H1 (cell line): Measurements from ENCODE around the gene GRID2. TPM values are rescaled to one million over a fixed set of nuclear protein-coding genes. Genes with fewer than 3 reads are reported as not detected.

ENCODE experiments used
- CTCF ChIA-PET: fragments of 300-600 bp; sonication (Branson Sonifier 250); formaldehyde crosslinking; loops from one replicate; lab custom pipeline; 2021; ENCODE audit not compliant: partially characterized antibody; lab: Charles Lee
- POLR2A ChIA-PET: fragments of 300-600 bp; sonication (Branson Sonifier 250); formaldehyde crosslinking; loops from one replicate; lab custom pipeline; 2021; ENCODE audit warnings: inconsistent platforms; ENCODE audit not compliant: partially characterized antibody; lab: Charles Lee
- DNase-seq, 2 experiments: peaks; one replicate each; pipeline versions ENCODE4 v3.0.0 to v3.0.0-alpha.2; 2010 to 2022; ENCODE audit warnings: low spot score in 2 of 2, low read depth in 1 of 2, mixed read lengths in 1 of 2
- FAIRE-seq: peaks from 2 replicates; lab custom pipeline; 2011; peaks lifted over from hg19 to GRCh38; lab: Jason Lieb, UNC
- H2AFZ ChIP-seq: 2 replicates; pipeline ENCODE4 v1.8.1; 2012; ENCODE audit warnings: low read length, inconsistent platforms
- H2AK5ac ChIP-seq: 2 replicates; pipeline ENCODE4 v1.6.1; 2013; ENCODE audit warnings: low read depth, low read length
- H2BK120ac ChIP-seq: replicated peaks from 2 replicates; pipeline ENCODE3; 2013; ENCODE audit warnings: low read depth, low read length, inconsistent platforms
- H2BK12ac ChIP-seq: 2 replicates; pipeline ENCODE4 v1.6.1; 2013; ENCODE audit warnings: low read depth, low read length
- H2BK15ac ChIP-seq: 2 replicates; pipeline ENCODE4 v1.6.1; 2013; ENCODE audit warnings: low read length
- H2BK20ac ChIP-seq: 2 replicates; pipeline ENCODE4 v1.6.1; 2013; ENCODE audit warnings: low read length
- H2BK5ac ChIP-seq: 2 replicates; pipeline ENCODE4 v1.6.1; 2013; ENCODE audit warnings: low read depth, low read length
- H3K14ac ChIP-seq: 2 replicates; pipeline ENCODE4 v1.6.1; 2013; ENCODE audit warnings: inconsistent platforms; ENCODE audit not compliant: insufficient read length
- H3K18ac ChIP-seq: 2 replicates; pipeline ENCODE4 v1.6.1; 2013; ENCODE audit warnings: low read length; ENCODE audit errors: extremely low read depth
- H3K23ac ChIP-seq: 2 replicates; pipeline ENCODE4 v1.6.1; 2013; ENCODE audit warnings: inconsistent platforms; ENCODE audit not compliant: insufficient read length
- H3K23me2 ChIP-seq: 2 replicates; pipeline ENCODE4 v1.6.1; 2013; ENCODE audit warnings: low read depth, low read length
- H3K27ac ChIP-seq: 2 replicates; pipeline ENCODE4 v1.6.1; 2011; ENCODE audit warnings: low read depth, low read length, inconsistent platforms
- H3K27me3 ChIP-seq, 4 experiments: replicated peaks in 1 of 4; 1 replicate in 1 of 4; 2 replicates in 3 of 4; pipeline versions ENCODE4 v1.6.1 to v1.8.1; 2011 to 2013; ENCODE audit warnings: low read length in 3 of 4, mild to moderate bottlenecking in 3 of 4, inconsistent platforms in 2 of 4, mixed read lengths in 2 of 4, moderate library complexity in 1 of 4; ENCODE audit not compliant: control insufficient read depth in 3 of 4, insufficient read depth in 3 of 4; ENCODE audit errors: extremely low read depth in 1 of 4
- H3K36me3 ChIP-seq, 4 experiments: 2 replicates each; pipeline versions ENCODE4 v1.6.1 to v1.8.1; 2011 to 2013; ENCODE audit warnings: mild to moderate bottlenecking in 4 of 4, low read length in 3 of 4, moderate library complexity in 2 of 4, control low read depth in 1 of 4, inconsistent platforms in 1 of 4; ENCODE audit not compliant: insufficient read depth in 4 of 4, control insufficient read depth in 2 of 4
- H3K4ac ChIP-seq: replicated peaks from 2 replicates; pipeline ENCODE3; 2013; ENCODE audit warnings: low read length, low read depth, mixed read lengths, inconsistent platforms; ENCODE audit not compliant: insufficient read length
- H3K4me1 ChIP-seq, 4 experiments: replicated peaks in 1 of 4; 1 replicate in 1 of 4; 2 replicates in 3 of 4; pipeline versions ENCODE4 v1.6.1 to v1.8.1; 2011 to 2013; ENCODE audit warnings: low read length in 3 of 4, inconsistent platforms in 2 of 4, mixed read lengths in 1 of 4; ENCODE audit not compliant: insufficient read depth in 4 of 4, control insufficient read depth in 3 of 4
- H3K4me2 ChIP-seq, 2 experiments: 2 replicates each; pipeline versions ENCODE4 v1.6.1 to v1.8.1; 2011 to 2013; ENCODE audit warnings: low read depth in 2 of 2, low read length in 2 of 2, control low read depth in 1 of 2, inconsistent platforms in 1 of 2, mild to moderate bottlenecking in 1 of 2; ENCODE audit not compliant: insufficient read depth in 1 of 2
- H3K4me3 ChIP-seq, 4 experiments: fragments of 200-600, 300-600 bp in 1 of 4; sonication (generic), shearing (Covaris generic), sonication (Bioruptor Twin) in 1 of 4; 2 replicates each; pipeline versions ENCODE4 v1.5.1 to v1.8.1; 2011 to 2016; ENCODE audit warnings: low read length in 4 of 4, low read depth in 3 of 4, control low read depth in 2 of 4, inconsistent platforms in 2 of 4, mild to moderate bottlenecking in 2 of 4, mixed read lengths in 1 of 4, moderate library complexity in 1 of 4; ENCODE audit not compliant: insufficient read depth in 2 of 4; ENCODE audit errors: extremely low read depth in 1 of 4
- H3K56ac ChIP-seq: replicated peaks from 2 replicates; pipeline ENCODE3; 2013; ENCODE audit warnings: low read depth, mild to moderate bottlenecking, mixed read lengths, low read length, inconsistent platforms; ENCODE audit not compliant: insufficient read length
- H3K79me1 ChIP-seq: 2 replicates; pipeline ENCODE4 v1.6.1; 2013; ENCODE audit warnings: low read depth, low read length, control low read depth
- H3K79me2 ChIP-seq, 2 experiments: 2 replicates each; pipeline versions ENCODE4 v1.6.1 to v1.8.1; 2012 to 2013; ENCODE audit warnings: low read length in 2 of 2, mild to moderate bottlenecking in 2 of 2, inconsistent platforms in 1 of 2; ENCODE audit not compliant: insufficient read depth in 2 of 2, control insufficient read depth in 1 of 2
- H3K9ac ChIP-seq, 4 experiments: replicated peaks in 1 of 4; 1 replicate in 1 of 4; 2 replicates in 3 of 4; pipeline versions ENCODE4 v1.6.1 to v1.8.1; 2011 to 2013; ENCODE audit warnings: low read depth in 3 of 4, low read length in 3 of 4, control low read depth in 2 of 4, mild to moderate bottlenecking in 2 of 4, moderate library complexity in 2 of 4, inconsistent platforms in 1 of 4; ENCODE audit errors: extremely low read depth in 1 of 4
- H3K9me3 ChIP-seq, 2 experiments: 2 replicates each; pipeline versions ENCODE4 v1.6.1 to v1.8.1; 2012 to 2013; ENCODE audit warnings: mild to moderate bottlenecking in 2 of 2, moderate library complexity in 2 of 2, control low read depth in 1 of 2, inconsistent platforms in 1 of 2, low read depth in 1 of 2, low read length in 1 of 2, mixed read lengths in 1 of 2; ENCODE audit not compliant: insufficient read depth in 2 of 2
- H4K20me1 ChIP-seq, 2 experiments: replicated peaks in 1 of 2; 2 replicates each; pipeline versions ENCODE3 to v1.8.1; 2011 to 2013; ENCODE audit warnings: inconsistent platforms in 2 of 2, low read length in 2 of 2, mild to moderate bottlenecking in 1 of 2; ENCODE audit not compliant: insufficient read depth in 2 of 2, control insufficient read depth in 1 of 2
- H4K5ac ChIP-seq: 2 replicates; pipeline ENCODE4 v1.6.1; 2013; ENCODE audit warnings: low read length, low read depth, mixed read lengths, inconsistent platforms; ENCODE audit not compliant: insufficient read length
- H4K8ac ChIP-seq: 2 replicates; pipeline ENCODE4 v1.8.0; 2013; ENCODE audit warnings: mild to moderate bottlenecking, moderate library complexity, low read length, inconsistent platforms; ENCODE audit not compliant: insufficient read depth; ENCODE audit errors: extremely low read depth
- H4K91ac ChIP-seq: replicated peaks from 2 replicates; pipeline ENCODE3; 2013; ENCODE audit warnings: low read length, mixed read lengths, inconsistent platforms; ENCODE audit not compliant: insufficient read length
- BACH1 ChIP-seq: IDR thresholded peaks from 2 replicates; pipeline ENCODE4 v1.6.1; 2012; ENCODE audit warnings: low read length, improper control_type of control experiment
- BRCA1 ChIP-seq: IDR thresholded peaks from 2 replicates; pipeline ENCODE4 v1.6.1; 2012; ENCODE audit warnings: low read depth, low read length, improper control_type of control experiment
- CHD2 ChIP-seq: IDR thresholded peaks from 2 replicates; pipeline ENCODE4 v1.6.1; 2012; ENCODE audit warnings: low read length, improper control_type of control experiment
- KDM4A ChIP-seq: IDR thresholded peaks from one replicate; pipeline ENCODE4 v1.7.1; 2012; ENCODE audit warnings: low read depth, mild to moderate bottlenecking, moderate library complexity, low read length, inconsistent platforms; ENCODE audit not compliant: severe bottlenecking
- MAFK ChIP-seq: IDR thresholded peaks from 2 replicates; pipeline ENCODE4 v1.6.1; 2012; ENCODE audit warnings: low read depth, mild to moderate bottlenecking, improper control_type of control experiment, low read length
- NRF1 ChIP-seq: IDR thresholded peaks from 2 replicates; pipeline ENCODE4 v1.6.1; 2011; ENCODE audit warnings: mild to moderate bottlenecking, low read depth, low read length, improper control_type of control experiment
- PHF8 ChIP-seq: fragments of 200-600 bp; sonication (generic); conservative IDR thresholded peaks from 2 replicates; pipeline ENCODE4 v1.7.1; 2012; ENCODE audit warnings: low read depth, mild to moderate bottlenecking, inconsistent platforms, low read length, moderate library complexity
- POLR2A ChIP-seq, 2 experiments: IDR thresholded peaks; 1 replicate in 1 of 2; 2 replicates in 1 of 2; pipeline ENCODE4 v1.6.1; 2011; ENCODE audit warnings: low read depth in 2 of 2, low read length in 2 of 2, mild to moderate bottlenecking in 2 of 2; ENCODE audit errors: control extremely low read depth in 1 of 2
- POLR2AphosphoS5 ChIP-seq: IDR thresholded peaks from 2 replicates; pipeline ENCODE4 v1.6.1; 2011; ENCODE audit warnings: low read depth, low read length
- RNF2 ChIP-seq: fragments of 200-900, 300-1000 bp; sonication (generic); IDR thresholded peaks from 2 replicates; pipeline ENCODE4 v1.7.1; 2016; ENCODE audit warnings: borderline replicate concordance, low read depth, mild to moderate bottlenecking, antibody characterized with exemption, low read length; ENCODE audit not compliant: poor library complexity, severe bottlenecking; ENCODE audit errors: missing control alignments
- SIRT6 ChIP-seq: IDR thresholded peaks from one replicate; pipeline ENCODE4 v1.7.1; 2012; ENCODE audit warnings: low read length, inconsistent platforms
- SIX5 ChIP-seq: IDR thresholded peaks from 2 replicates; pipeline ENCODE4 v1.6.1; 2011; ENCODE audit warnings: mild to moderate bottlenecking, low read depth, low read length
- SP1 ChIP-seq: IDR thresholded peaks from 2 replicates; pipeline ENCODE4 v1.6.1; 2011; ENCODE audit warnings: low read depth, low read length
- SRF ChIP-seq: IDR thresholded peaks from 2 replicates; pipeline ENCODE4 v1.6.1; 2011; ENCODE audit warnings: mild to moderate bottlenecking, low read depth, low read length, moderate library complexity
- TCF12 ChIP-seq: IDR thresholded peaks from 2 replicates; pipeline ENCODE4 v1.6.1; 2011; ENCODE audit warnings: low read depth, mild to moderate bottlenecking, low read length
- WGBS, 2 experiments: shearing (Covaris generic) in 1 of 2; methylation state at CpG; one replicate each; pipeline versions ENCODE4 v1.1.6 to v1.1.7; 2013 to 2015; ENCODE audit warnings: low lambda C conversion rate in 2 of 2, mixed read lengths in 2 of 2, inconsistent platforms in 1 of 2, low coverage in 1 of 2, missing lambda C conversion rate in 1 of 2; ENCODE audit not compliant: insufficient replicate concordance in 2 of 2, insufficient coverage in 1 of 2, insufficient read length in 1 of 2; ENCODE audit errors: extremely low coverage in 1 of 2, missing lambda C conversion rate in 1 of 2; 5-methylcytosine and 5-hydroxymethylcytosine counted together
- polyA plus RNA-seq, 7 experiments: library from polyadenylated mRNA; depleted of rRNA in 3 of 7; stranded (reverse) in 5 of 7; unstranded in 2 of 7; fragments of >200 nt in 5 of 7; fragments of 200-250 nt in 2 of 7; gene quantifications; 1 replicate in 5 of 7; 2 replicates in 1 of 7; 4 replicates in 1 of 7; pipeline versions ENCODE4 v1.2.1 to v1.2.3, GENCODE V29; 2011 to 2013; ENCODE audit warnings: missing spikeins in 2 of 7, mixed read lengths in 2 of 7
- total RNA-seq: library from RNA; stranded (reverse); fragmentation: NEBNext Ultra II Directional; extraction: Animal tissue kit (Norgen Biotek cat#: 25700); gene quantifications from 2 replicates; pipeline ENCODE4 v1.2.1, GENCODE V29; 2021
- TF ChIP-seq, protein P1 (sequence below): IDR thresholded peaks from 2 replicates; pipeline ENCODE4 v1.6.1; 2011; ENCODE audit warnings: low read depth, mild to moderate bottlenecking, low read length; ENCODE audit not compliant: insufficient read depth

GRID2 gene
- total and polyA plus RNA-seq, 2 of the 8 experiments (the other 6 are each of a cell fraction or from before 2014, with no cell fraction given) = 31.1 to 81.9 TPM

DNA sequence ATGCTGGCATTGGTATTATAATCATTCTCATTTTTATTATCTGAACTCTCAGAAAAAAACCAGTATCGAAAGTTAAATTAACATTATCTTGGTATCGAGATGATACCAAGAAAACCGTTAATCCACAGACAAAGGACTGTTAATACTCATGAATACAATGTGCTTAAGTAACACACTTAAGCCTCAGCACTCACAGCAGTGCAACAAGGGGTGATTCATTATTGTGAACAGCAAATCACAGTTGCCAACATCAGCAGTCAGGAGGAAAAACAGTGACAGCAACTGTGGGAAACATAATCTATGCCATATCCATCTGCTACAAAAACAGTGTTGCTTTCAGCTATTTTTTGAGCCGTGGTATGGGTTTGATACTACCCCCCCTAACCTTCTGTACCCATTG, 1313.8 kb downstream of the GRID2 start:
- no peak overlapping the region for H3K4ac ChIP-seq
- H2BK120ac ChIP-seq = no peak overlapping the region
- H3K4me1 ChIP-seq = no peaks in the 10 kb centered on the region
- H4K20me1 ChIP-seq = no peaks in the 10 kb centered on the region
- no peaks in the 10 kb centered on the region for H3K79me2 ChIP-seq
- H4K91ac ChIP-seq = no peak overlapping the region
- no peak overlapping the region for H3K4me2 ChIP-seq
- H4K8ac ChIP-seq = no peak overlapping the region
- ChIA-PET POLR2A (interaction anchor here (0.7 kb wide), 1 partner anchor 12 kb away, joined by 3 read pairs; no protein-coding TSS in a partner anchor), CTCF (interaction anchor here (0.8 kb wide), 1 partner anchor 19 kb away, joined by 3 read pairs; no protein-coding TSS in a partner anchor)
- WGBS, 2 experiments = 89% methylated on average over 4 of the region's 4 CpGs; no CpG with 5 or more reads in 1 of the 2 experiments
- H4K5ac ChIP-seq = no peak overlapping the region
- no peak overlapping the region for H3K27ac ChIP-seq
- H3K9ac ChIP-seq = no peak overlapping the region
- no peak overlapping the region for H2BK5ac ChIP-seq
- no peak overlapping the region for H3K18ac ChIP-seq
- no peak overlapping the region for H2BK12ac ChIP-seq
- H2AK5ac ChIP-seq = no peak overlapping the region
- no peak overlapping the region for H2BK20ac ChIP-seq
- H3K23me2 ChIP-seq = no peaks in the 10 kb centered on the region
- no peak overlapping the region for H2AFZ ChIP-seq
- DNase-seq (no peak), FAIRE-seq (no peak)
- no peak overlapping the region for H3K23ac ChIP-seq
- no peak overlapping the region for H3K14ac ChIP-seq
- no peaks in the 10 kb centered on the region for H3K36me3 ChIP-seq
- H3K79me1 ChIP-seq = no peaks in the 10 kb centered on the region
- no peaks in the 10 kb centered on the region for H3K27me3 ChIP-seq
- H3K4me3 ChIP-seq = no peak overlapping the region
- H3K56ac ChIP-seq = no peak overlapping the region
- no peaks in the 10 kb centered on the region for H3K9me3 ChIP-seq
- no peak overlapping the region for H2BK15ac ChIP-seq
- TF ChIP-seq RNF2 (no peak), BRCA1 (no peak), SP1 (no peak), CHD2 (no peak), SIRT6 (no peak), NRF1 (no peak), BACH1 (no peak), SRF (no peak), TCF12 (no peak), MAFK (no peak), SIX5 (no peak), POLR2A (IDR thresholded peaks at IDR 0.05; ENCODE audit: control extremely low read depth in 1 of 2, low read depth in 2 of 2, low read length in 2 of 2) (no peak), KDM4A (no peak), POLR2AphosphoS5 (no peak), PHF8 (no peak)
- TF ChIP-seq, protein P1, sequence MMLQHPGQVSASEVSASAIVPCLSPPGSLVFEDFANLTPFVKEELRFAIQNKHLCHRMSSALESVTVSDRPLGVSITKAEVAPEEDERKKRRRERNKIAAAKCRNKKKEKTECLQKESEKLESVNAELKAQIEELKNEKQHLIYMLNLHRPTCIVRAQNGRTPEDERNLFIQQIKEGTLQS = no peak
